Epithelial cell of proximal tubule (primary cell): ENCODE measurements around the gene KDM4B. TPM values are rescaled to one million over a fixed set of nuclear protein-coding genes. Genes with fewer than 3 reads are reported as not detected.

Experiments
- DNase-seq: peaks from one replicate; pipeline ENCODE4 v3.0.0-alpha.2; 2011; ENCODE audit warnings: low read depth
- H3K4me3 ChIP-seq: 2 replicates; pipeline ENCODE4 v1.5.1; 2011; ENCODE audit warnings: low read depth, mild to moderate bottlenecking, low read length
- total RNA-seq: library from RNA; depleted of rRNA; stranded (reverse); fragments of >200 nt; gene quantifications from 2 replicates; pipeline ENCODE4 v1.2.3, GENCODE V29; 2015
- TF ChIP-seq, protein P1 (sequence below): conservative IDR thresholded peaks from 2 replicates; pipeline ENCODE4 v1.5.1; 2012; ENCODE audit warnings: low read depth, mild to moderate bottlenecking, low read length

Gene KDM4B
- total RNA-seq, 1 donor from 2014 or later = 20.5 TPM

DNA sequence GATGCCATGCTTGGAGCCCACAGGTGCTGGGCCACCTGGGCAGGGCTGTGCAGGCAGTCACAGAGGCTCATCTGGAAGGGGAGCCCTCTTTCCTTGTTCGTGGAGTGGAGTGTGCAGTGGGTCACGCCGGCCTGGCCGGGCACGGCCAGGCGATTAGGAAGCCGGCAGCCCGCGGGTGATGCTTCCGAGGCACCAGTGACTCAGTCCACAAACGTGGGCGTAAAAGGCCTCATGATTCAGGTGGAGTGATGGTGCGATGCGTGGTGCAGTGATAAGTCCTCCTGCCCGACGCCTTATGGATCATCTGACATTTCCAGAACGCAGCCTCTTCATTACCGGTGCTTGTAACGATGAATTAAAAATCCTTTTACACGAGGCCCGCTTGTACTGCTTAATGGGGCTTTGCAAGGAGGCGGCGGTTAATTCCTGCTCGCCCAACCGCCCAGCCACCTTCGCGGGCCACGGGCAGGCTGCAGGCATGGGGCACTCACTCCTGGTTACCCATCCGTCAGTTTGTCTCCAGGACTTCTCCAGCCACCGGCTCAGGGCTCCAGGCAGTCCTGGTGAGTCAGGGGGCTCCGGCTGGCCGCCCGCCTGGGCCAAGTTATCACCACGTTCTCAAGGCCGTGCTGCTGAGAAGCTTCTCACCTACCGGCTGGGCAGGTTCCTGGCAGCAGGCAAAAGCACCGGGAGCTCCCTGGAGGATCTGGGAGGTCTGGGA, 172.4 kb downstream of the KDM4B start:
- TF ChIP-seq, protein P1, sequence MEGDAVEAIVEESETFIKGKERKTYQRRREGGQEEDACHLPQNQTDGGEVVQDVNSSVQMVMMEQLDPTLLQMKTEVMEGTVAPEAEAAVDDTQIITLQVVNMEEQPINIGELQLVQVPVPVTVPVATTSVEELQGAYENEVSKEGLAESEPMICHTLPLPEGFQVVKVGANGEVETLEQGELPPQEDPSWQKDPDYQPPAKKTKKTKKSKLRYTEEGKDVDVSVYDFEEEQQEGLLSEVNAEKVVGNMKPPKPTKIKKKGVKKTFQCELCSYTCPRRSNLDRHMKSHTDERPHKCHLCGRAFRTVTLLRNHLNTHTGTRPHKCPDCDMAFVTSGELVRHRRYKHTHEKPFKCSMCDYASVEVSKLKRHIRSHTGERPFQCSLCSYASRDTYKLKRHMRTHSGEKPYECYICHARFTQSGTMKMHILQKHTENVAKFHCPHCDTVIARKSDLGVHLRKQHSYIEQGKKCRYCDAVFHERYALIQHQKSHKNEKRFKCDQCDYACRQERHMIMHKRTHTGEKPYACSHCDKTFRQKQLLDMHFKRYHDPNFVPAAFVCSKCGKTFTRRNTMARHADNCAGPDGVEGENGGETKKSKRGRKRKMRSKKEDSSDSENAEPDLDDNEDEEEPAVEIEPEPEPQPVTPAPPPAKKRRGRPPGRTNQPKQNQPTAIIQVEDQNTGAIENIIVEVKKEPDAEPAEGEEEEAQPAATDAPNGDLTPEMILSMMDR = no peak
- H3K4me3 ChIP-seq = no peak overlapping the region
- DNase-seq = no peak

DNA sequence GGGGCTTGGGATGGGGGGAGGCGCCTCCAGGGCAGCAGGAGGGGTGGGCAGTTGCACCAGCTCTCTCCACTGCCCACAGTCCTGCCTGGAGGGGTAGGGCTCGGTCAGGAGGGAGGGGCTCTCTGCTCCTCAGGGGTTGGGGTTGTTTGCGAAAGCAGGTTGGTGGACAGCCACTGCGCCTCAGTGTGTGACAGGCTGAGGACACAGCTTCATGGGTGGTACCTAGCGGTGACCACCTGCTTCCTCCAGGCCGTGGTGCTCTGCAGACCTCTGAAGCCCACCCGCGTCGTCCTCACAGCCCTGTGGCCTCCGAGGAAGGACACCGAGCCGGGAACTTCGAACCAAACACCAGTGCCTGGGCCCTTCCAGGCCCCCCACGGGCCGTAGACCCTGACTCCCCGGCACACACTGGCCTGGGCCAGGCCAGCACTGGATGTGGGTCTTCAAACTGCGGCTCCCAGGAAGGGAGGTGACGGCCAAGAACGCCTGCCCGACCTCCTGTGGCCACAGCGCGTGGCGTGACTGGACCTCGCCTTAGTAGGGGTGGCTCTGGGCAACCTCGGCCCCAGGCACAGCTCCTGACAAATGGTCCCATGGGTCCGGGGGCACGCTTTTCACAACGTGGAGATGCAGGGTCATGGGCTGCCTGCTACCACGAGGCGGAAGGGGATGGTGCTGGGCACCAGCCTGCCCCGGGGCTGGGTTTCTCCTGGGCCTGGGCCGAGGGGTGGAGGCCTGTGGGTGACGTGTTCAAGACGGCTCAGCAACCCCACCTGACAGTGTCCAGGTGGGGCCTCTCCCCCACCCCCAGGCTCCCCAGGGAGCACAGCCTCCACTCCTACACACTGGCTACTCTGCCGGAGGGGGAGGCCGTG, 173.2 kb downstream of the KDM4B start:
- TF ChIP-seq, protein P1 = no peak
- H3K4me3 ChIP-seq = no peak overlapping the region
- no peak for DNase-seq

DNA sequence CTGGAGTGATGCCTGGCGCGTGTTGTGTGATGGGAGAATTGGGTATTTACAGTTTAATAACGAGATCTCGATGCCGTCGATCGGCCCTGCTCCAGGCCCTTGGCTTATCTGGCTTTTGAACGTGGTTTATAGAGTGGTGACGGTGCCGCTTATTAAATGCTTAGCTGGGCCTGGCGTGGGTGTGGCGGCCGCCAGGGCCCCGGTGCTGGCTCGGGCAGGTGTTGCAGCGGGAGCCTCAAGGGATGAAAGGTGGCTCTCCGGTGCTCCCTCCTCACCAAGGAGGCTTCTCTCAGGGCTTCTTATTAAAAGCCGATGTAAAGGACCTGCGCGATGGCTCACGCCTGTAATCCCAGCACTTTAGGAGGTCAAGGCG, 173.8 kb downstream of the KDM4B start:
- H3K4me3 ChIP-seq = no peak overlapping the region
- TF ChIP-seq, protein P1 = no peak
- no peak for DNase-seq

DNA sequence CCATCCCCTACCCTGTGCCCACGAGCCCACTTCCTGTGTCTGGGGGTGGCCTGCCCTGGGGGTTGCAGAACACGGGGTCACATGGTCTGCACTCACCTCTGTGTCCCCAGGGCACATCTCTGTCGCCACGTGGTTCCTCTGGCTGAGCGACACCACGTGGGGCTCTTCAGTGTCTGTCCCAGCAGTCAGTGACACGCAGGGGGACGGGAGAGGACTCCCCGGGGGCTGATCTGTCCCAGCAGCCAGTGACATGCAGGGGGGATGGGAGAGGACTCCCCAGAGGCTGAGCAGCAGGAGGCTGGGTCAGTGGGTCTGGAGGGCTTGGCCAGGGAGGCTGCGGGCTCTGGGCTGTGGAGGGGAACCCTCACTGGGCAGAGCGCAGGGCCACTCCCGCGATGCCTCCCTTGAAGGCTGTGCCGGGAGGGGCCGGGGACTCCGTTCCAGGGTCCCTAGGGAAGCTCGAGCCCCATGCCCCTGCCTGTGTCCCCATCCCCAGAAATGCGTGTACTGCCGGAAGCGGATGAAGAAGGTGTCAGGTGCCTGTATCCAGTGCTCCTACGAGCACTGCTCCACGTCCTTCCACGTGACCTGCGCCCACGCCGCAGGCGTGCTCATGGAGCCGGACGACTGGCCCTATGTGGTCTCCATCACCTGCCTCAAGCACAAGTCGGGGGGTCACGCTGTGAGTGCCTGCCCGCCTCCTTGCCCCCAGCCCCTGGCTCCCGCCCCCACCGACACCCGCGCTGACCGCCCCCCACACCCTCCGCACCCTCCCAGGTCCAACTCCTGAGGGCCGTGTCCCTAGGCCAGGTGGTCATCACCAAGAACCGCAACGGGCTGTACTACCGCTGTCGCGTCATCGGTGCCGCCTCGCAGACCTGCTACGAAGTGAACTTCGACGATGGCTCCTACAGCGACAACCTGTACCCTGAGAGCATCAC, 174.8 kb downstream of the KDM4B start:
- no peak for DNase-seq
- no peak overlapping the region for H3K4me3 ChIP-seq
- TF ChIP-seq, protein P1 = no peak

DNA sequence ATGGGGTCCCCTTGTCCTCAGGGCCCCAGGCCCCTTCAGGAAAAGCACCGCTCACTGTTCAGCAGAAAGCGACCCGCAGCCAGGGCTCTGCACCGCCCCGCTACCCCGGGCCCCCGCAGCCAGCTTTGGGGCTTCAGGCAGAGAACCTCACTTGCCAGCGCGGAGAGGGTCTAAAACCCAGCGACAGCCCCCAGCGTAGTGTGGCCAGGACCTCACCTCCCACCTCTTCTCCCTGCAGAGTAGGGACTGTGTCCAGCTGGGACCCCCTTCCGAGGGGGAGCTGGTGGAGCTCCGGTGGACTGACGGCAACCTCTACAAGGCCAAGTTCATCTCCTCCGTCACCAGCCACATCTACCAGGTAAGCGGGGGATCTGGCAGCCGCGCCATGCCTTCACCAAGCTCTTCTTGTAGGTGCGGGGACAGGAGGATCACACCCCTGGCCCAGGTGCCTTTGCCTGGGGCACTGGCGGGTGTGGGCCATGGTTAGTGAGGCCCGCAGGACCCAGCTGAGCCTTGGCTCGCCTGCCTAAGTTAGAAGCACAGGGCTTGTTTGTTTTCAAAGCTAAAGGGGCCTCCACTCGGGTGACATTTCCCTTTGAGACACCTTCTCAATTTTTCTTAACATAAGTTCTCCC, 175.7 kb downstream of the KDM4B start:
- no peak overlapping the region for H3K4me3 ChIP-seq
- TF ChIP-seq, protein P1 = no peak
- no peak for DNase-seq
